ENCODE results near the gene GRK6. TPM values are rescaled to one million over a fixed set of nuclear protein-coding genes. Genes with fewer than 3 reads are reported as not detected.
A peak's percentile ranks its signal among the peaks of the same experiment; 100 is the strongest.

Gene GRK6
- total and polyA plus RNA-seq, 9 of the 15 experiments (the other 6 are each of a cell fraction or from before 2014, with no cell fraction given) = 0.63 to 122 (median 44.5) TPM

GRCh38 chr5:177427919-177428573 lies 1.6 kb downstream of the GRK6 start (continued):
- TF ChIP-seq CREB3 (tag; conservative IDR thresholded peaks at IDR 0.05; ENCODE audit: low read depth) = no peak
- no peak for TF ChIP-seq U2AF1 (optimal IDR thresholded peaks at IDR 0.05; ENCODE audit: low read depth, low read length)
- no peak for TF ChIP-seq ARID3A (IDR thresholded peaks at IDR 0.05; ENCODE audit: borderline replicate concordance, low read depth, low read length)
- TF ChIP-seq TFAM (CRISPR knock-in tag; conservative IDR thresholded peaks at IDR 0.05) = no peak
- TF ChIP-seq E2F8 (IDR thresholded peaks at IDR 0.05; ENCODE audit: low read depth, partially characterized antibody) = no peak
- 0 out of 2 replicates have a peak, but pooled peaks have one; percentile 28 for TF ChIP-seq KAT7 (CRISPR knock-in tag; IDR thresholded peaks at IDR 0.05; ENCODE audit: borderline replicate concordance)
- TF ChIP-seq NCOA2 (IDR thresholded peaks at IDR 0.05; ENCODE audit: partially characterized antibody in 2 of 2) = no peak
- TF ChIP-seq ETS2 (tag; IDR thresholded peaks at IDR 0.05; ENCODE audit: borderline replicate concordance, poor library complexity, severe bottlenecking) = no peak
- 0 out of 2 replicates have a peak, but pooled peaks have one; percentile 63 for TF ChIP-seq ZNF766 (CRISPR knock-in tag; conservative IDR thresholded peaks at IDR 0.05)
- TF ChIP-seq EP400 (IDR thresholded peaks at IDR 0.05) = peak; percentile 59; the same call in 1 of the 2 replicates
- TF ChIP-seq ZMIZ1 (IDR thresholded peaks at IDR 0.05; ENCODE audit: low read depth in 2 of 2, low read length in 2 of 2) = no peak
- TF ChIP-seq RBM39 (optimal IDR thresholded peaks at IDR 0.05; ENCODE audit: low read depth, low read length) = no peak
- no peak for TF ChIP-seq SAFB2 (IDR thresholded peaks at IDR 0.05; ENCODE audit: borderline replicate concordance, low read depth, low read length, severe bottlenecking)
- TF ChIP-seq POLR2G (IDR thresholded peaks at IDR 0.05; ENCODE audit: low read depth, low read length) = peak; percentile 65
- TF ChIP-seq, protein P1, sequence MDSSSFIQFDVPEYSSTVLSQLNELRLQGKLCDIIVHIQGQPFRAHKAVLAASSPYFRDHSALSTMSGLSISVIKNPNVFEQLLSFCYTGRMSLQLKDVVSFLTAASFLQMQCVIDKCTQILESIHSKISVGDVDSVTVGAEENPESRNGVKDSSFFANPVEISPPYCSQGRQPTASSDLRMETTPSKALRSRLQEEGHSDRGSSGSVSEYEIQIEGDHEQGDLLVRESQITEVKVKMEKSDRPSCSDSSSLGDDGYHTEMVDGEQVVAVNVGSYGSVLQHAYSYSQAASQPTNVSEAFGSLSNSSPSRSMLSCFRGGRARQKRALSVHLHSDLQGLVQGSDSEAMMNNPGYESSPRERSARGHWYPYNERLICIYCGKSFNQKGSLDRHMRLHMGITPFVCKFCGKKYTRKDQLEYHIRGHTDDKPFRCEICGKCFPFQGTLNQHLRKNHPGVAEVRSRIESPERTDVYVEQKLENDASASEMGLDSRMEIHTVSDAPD (CRISPR knock-in tag; IDR thresholded peaks at IDR 0.05) = no peak

Data from K562 (cell line).